Nucleus accumbens (tissue), 56 donors: Measurements from ENCODE around the gene LRRC58.

Experiments
- DNase-seq, 56 donors: peaks; one replicate each; lab custom pipeline; 2025; lab: John Stamatoyannopoulos, UW

The LRRC58 gene

DNA sequence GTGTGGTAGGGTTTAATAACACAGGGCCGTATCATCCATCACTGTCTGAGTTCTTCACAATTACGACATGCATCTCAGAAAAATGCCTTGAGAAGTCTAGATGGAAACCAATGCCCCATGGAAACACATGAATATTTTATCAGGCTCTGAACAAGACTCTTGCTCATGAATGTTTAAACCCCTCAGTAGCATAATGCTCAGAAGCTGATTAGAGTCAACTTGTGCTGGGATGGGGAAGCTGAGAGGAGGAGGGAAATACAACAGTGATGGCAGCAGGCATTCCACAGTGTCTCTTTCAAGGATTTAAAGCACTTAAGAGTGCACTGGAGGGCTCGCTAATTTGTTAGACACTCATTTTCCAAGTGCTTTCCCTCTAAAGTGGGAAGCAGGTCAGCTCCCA, 67.9 kb downstream of the LRRC58 start:
- no peak for DNase-seq

DNA sequence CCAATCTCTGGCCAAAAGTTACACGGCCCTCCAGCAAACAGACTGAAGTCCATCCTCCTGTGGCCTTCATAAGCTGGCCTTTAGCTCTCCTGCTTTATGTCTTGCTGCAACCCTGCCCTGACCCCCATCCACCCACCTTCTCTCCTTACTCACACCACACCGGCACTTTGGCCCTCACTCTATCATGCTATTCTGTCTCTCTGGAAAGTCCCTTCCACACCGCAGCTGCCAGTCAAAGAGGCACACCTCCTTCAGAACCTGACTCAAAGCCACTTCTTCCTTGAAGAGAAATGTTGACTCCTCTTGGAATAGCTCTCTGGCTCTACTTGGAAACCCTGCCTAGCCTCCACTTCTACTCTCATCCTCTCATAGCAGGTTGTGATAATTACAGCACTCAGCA, 68.6 kb downstream of the LRRC58 start:
- no peak for DNase-seq

DNA sequence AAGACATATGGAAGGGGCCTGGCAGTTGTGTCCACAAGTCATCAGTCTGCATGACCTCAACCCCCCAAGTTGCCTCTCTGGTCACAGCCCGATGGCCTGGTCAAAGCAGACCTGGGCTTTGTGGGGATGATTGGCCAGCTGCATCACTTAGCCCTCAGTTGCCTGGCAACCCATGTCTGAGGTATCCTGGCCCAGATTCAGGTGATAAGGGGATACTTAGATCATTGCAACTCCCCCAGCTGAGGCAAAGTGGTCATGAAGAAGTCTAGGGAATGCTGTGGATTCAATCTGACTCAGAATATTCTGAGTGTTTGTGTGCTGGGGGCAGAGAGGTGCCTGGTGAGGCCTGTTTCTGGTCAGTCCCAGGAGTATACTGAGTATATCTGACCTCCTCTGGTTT, 69.1 kb downstream of the LRRC58 start:
- no peak for DNase-seq

DNA sequence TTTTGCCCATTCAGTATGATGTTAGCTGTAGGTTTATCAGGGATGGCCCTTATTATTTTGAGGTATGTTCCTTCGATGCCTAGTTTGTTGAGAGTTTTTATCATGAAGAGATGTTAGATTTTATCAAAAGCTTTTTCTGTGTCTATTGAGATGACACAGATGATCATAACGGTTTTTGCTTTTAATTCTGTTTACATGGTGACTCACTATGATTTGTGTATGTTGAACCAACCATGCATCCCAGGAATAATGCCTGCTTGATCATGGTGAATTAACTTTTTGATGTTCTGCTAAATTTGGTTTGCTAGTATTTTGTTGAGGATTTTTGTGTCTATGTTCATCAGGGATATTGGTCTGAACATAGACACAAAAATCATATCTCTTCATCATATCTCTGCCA, 72.4 kb downstream of the LRRC58 start:
- no peak for DNase-seq

DNA sequence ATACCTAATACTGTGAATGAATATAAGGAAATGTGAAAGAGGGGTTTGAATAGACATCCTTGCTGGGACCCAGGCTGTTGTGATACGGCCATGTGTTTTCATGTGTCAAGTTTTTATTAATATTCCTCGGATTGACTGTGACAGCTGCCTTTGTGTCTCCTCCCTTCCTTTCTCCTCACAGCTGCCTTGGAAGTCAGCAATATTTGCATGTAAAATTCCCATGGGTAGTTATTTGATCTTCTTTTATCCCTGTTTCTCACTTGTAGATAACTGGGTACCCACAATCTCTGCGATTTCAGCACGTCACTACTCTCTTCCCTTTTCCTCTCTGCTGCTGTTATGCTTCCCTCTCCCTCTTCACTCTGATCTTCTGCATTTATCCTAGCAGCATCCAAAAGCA, 73.5 kb downstream of the LRRC58 start:
- DNase-seq: no peak

DNA sequence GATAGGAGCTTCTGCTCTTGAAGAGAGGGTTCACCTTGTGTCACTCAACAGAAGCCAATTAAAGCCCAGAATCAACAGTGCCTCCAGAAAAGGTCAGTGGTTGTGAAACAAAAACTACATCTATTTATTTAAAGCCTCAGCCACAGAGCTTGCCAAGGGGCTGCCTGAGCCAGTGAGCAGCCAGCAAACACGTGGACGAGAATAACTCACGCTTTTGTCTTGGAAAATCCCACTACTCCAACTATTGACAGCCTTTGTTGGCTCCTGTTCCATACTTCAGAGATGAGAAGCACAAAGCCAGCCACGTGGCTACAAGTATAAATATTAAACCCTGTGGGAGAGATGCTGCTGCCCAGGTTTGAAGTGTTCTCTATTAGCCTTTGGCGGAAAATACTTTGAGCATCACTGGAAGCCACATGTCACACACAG, 74.4 kb downstream of the LRRC58 start:
- DNase-seq: peak in 1 of 56 donors; percentile 22
